GM21723 (cell line): Measurements from ENCODE around the gene GPR173.

Experiments used
- ATAC-seq: cut with Tn5 transposase; IDR thresholded peaks from one replicate; pipeline ENCODE4 v1.9.1; 2021; ENCODE audit warnings: mild to moderate bottlenecking, moderate library complexity; ENCODE audit not compliant: unreplicated experiment

GPR173 gene, protein sequence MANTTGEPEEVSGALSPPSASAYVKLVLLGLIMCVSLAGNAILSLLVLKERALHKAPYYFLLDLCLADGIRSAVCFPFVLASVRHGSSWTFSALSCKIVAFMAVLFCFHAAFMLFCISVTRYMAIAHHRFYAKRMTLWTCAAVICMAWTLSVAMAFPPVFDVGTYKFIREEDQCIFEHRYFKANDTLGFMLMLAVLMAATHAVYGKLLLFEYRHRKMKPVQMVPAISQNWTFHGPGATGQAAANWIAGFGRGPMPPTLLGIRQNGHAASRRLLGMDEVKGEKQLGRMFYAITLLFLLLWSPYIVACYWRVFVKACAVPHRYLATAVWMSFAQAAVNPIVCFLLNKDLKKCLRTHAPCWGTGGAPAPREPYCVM

DNA sequence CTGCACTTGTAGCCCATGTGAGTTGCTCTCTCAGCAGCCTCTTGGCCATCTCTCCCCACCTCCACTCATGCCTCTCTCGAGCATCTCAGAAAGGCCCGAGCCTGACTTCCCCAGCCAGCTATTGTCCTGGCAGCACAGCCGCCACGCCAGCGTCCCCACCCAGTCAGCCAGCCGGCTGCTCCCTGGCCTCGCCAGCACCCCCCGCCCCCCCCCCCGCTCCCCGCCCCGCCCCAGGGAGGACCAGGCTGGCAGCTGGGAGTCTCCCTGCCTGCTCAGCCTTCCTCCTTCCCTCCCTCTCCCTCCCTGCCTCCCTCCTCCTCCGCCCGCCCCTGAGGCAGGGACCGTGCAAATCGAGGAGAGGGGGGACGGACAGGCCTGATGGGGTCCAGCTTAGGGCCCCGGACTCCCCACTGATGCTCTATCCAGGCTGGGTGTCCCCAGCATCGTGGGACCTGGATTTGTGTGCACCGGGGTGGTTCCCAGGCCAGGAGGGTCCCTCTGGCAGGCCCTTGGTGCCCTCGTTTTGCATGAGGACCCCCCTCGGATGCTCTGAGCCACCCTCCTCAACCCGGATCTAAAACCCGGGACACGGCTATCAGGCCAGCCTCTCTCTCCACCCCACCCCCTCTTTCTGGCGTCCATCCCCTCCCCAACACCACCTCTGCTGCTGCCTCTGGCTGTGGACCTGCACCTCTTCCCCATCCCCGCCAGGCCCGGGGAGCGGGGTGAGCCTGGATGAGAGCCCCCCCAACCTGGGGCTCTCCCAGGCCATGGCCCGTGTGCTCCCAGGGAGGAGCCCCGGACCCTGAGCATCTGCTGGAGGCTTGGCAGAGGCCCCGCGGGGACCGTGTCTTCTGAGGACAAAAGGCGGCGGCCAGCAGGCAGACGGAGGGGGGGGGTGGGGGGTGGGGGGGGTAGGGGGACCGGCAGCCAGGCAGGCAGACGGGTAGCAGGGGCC, at the start of gene GPR173:
GPR173 (plus strand) TSS at position 621 of the 958 bp plus-strand sequence. CDS start 27,833 bp downstream, outside the sequence.
- ATAC-seq, result no peak

DNA sequence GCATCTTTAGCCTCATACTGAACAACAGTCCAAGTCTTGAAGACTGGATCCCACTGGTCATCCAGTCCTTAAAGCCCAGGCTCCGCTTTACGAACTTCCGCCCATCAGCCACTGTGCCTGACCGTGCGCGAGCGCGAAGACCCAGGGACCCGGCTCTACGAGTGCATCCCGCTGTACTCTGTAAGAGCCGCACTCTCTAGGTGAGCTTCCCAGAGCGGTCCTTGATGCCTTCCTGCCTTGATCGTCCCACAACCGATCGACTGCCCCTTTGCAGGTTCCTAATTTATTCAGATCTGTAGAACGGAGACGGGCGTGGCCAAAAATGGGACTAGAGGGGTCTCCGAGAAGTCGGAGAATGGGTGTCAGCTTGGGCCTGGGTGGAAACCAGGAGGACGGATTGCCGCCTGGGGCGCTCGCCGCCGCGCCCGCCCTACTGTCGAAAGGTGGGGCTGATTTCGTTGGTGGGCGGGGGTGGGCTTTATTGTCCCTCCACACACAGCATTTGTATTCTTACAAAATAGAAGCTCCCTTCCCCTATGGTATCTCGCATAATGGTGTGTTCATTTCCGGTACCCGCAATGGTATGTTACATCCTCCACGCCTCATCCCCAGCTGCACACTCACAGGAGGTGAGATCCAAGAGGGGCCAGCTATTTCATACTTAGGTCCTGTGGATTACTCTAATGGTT, 48.0 kb upstream of the GPR173 start:
- no peak for ATAC-seq

DNA sequence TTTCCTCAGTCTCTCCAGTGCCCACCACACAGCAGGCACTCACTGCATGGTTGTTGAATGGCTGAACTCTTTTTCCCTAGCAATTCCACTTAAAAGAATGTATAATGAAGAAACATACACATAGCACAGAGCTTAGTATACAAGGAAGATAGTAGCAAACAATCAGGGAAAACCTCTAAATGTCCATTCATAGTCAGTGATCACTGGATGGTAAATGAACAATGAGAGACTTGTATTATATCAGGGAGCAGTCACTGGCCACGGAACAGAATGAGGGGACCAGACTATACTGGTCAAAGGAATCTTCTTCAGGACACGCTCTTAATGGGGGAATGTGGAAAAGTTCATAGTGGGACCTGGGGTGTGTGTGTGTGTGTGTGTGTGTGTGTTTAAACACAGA, 46.6 kb upstream of the GPR173 start:
- ATAC-seq, result no peak

DNA sequence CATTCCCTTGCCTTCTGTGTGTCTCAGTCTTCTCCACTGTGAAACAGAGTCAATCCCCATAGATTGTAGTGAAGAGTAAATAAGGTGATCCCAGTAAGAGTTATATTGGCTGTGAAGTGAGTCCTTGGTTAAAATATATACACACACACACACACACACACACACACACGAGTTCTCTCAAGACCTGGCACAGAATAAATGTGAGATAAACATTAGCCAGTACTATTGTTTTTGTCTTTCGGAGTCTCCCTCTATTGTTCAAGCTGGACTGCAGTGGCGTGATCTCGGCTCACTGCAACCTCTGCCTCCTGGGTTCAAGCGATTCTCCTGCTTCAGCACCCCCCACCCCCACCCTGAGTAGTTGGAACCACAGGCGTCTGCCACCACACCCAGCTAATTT, 45.5 kb upstream of the GPR173 start:
- ATAC-seq, result no peak

DNA sequence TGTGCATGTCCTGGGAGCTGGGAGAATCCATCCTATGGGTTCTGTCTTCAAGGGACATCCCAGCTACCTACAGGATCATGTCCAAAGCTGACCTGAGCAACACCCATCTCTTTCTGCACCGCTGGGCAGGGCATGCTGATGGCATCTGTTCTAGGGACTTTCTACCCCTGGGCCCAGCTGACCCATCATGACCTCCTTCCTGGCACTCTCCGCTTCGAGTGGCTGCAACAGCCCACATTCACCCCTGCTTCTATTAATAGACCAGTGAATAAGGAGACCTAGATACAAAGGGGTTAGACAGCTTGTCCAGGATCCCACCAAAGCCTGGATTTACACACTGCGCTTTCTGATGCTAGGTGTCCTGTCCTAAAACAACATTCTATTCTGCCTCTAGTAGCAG, 44.6 kb upstream of the GPR173 start:
- ATAC-seq, result no peak

DNA sequence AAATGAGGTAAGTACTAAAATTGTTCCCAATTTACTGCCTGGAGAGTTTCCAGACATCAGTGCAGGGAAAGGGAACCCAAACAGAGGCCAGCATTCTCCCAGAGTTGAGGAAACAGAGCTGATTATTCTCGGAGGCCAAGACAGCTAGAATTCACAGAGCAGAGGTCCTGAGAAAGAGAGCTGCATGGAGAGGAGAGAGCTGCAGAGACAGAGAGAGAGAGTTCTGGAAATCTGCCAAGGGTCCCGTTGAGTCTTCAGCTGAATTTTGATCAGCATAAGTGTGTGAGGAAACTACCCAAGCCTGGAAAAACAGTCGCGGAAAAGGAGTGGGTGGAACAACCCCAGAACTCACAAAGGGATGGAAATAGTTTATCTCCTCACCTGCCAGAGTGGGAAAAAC, 43.8 kb upstream of the GPR173 start:
- no peak for ATAC-seq

DNA sequence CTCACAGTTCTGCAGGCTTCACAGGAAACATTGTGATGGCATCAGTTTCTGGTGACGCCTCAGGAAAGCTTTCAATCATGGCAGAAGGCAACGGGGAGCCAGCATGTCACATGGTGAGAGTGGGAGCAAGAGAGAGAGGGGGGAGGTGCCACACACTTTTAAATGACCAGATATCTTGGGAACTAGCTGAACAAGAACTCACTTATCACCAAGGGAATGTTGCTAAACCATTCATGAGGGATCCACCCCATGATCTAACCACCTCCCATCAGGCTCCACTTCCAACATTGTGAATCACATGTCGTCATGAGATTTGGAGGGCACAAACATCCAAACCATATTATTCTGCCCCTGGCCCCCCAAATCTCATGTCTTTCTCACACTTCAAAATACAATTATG, 43.3 kb upstream of the GPR173 start:
- ATAC-seq, result no peak

DNA sequence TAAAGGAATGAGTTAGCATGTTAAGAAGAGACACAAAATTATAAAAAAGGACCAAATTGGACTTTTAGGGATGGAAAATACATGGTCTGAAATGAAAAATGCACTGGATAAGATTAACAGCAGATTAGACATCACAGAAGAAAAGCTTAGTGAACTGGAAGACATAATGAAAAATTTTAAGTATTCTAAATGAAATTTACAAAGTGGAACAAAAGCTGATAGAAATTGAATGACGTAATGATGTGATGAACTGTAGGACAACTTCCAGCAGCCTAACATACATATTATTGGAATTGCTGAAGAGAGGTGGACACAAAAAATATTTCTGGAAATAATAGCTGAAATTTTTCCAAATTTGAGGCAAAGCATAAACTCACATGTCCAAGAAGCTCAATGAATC, 39.6 kb upstream of the GPR173 start:
- ATAC-seq, result no peak

DNA sequence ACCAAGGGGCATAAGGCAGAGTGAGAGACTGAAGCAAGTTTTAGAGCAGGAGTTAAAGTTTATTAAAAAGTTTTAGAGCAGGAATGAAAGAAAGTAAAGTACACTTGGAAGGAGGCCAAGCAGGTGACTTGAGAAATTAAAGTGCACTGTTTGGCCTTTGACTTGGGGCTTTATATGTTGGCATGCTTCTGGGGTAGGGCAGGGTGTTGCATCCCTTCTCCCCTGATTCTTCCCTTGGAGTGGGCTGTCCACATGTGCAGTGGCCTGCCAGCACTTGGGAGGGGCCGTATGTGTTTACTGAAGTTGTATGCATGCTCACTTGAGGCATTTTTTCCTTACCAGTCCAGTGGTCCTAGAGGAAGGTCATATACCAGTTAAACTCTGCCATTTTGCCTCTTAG, 35.3 kb upstream of the GPR173 start:
- no peak for ATAC-seq

DNA sequence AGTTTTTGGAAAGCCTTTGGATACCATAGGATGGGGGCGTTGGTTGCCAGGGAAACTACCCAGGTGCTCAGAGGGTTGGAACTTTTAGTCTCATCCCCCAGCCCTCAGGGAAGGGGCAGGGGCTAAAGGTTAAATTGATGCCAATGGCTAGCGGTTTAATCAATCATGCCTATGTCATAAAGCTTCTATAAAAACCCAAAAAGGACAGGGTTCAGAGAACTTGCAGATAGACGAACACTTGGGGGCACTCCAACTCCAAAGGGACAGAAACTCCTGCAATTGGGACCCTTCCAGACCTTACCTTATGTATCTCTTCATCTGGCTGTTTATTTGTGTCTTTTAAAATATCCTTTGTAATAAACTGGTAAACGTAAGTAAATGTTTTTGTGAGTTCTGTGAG, 30.0 kb upstream of the GPR173 start:
- no peak for ATAC-seq

DNA sequence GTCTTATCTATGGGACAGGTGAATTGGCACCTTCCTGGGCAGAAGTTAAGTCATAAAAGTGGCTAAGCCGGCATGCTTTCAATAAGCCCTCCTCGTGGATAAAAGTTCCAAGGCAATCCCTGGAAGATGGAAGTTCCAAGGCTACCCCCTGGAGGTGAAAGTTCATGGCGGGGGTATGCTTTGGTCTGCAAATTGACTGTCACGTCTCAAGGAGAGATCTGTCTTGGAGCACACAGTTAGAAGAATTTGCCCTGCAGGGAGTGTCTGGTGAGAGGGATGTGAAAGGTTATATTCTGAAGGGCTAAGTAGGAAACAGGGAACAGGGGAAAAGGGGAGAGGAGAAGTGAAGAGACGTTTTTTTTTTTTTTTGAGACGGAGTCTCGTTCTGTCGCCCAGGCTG, 26.2 kb upstream of the GPR173 start:
- ATAC-seq, result no peak

DNA sequence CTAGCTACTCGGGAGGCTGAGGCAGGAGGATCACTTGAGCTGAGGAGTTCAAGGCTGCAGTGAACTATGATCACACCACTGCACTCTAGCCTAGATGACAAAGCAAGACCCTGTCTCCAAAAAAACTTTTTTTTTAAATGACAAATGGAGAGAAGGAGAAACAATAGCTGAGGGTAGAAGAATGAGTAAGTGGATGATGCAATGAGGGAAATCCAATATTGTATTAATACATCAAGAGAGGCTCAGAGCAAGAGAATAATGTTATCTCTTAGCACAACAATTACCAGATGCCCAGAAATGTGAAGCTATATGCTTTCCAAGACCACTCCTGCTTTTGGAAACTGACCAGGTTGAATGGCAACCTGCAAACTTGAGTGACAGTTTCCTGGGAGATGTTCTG, 19.9 kb upstream of the GPR173 start:
- ATAC-seq, result no peak

DNA sequence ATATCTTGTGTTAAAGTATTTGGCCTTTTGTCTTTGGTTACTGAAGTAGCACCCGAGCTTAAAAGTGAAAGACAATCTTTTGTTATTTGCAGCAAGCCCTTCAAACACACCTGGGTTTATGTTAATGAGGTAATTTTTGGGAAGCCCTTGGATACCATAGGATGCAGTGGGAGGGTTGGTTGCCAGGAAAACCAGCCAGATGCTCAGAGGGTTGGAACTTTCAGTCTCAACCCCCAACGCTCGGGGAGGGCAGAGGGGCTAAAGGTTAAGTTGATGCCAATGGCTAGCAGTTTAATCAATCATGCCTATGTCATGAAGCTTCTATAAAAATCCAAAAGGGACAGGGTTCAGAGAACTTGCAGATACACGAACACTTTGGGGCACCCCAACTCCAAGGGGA, 17.2 kb upstream of the GPR173 start:
- no peak for ATAC-seq

DNA sequence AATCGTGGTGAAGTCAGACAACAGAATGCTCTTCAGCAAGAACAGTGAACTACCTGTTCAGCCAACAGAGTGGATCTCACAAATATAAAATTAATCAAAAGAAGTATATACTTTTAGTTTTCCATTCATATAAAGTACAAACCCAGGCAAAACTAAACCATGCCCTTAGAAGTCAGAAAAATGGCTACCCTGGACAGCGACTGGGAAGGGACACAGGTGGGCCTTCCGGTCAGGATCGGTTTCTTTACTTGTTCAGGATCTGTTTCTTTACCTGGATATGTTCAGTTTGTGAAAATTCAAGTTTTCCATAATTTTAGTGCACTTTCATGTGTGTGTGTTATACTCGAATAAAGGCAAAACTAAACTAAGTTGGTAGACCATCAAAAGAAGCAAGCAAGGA, 12.4 kb upstream of the GPR173 start:
- ATAC-seq, result no peak

DNA sequence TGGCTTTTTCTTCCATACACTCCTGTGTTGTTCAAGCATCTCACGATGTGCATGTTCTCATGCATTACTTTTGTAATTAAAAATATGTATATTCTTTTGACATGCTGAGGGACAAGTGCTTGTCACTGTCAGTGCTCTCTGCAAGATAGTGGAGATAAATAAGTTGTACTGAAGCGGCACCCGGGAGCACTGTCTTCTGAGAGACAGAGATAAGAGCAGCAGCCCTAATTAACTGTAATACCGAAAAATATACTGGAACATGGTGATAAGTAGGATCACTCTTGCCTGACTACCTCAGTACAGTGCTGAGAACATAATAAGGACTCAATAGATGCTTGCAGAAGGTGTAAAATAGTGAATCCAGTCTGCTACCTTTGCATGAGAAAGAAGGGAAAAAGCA, 9.4 kb upstream of the GPR173 start:
- ATAC-seq, result no peak

DNA sequence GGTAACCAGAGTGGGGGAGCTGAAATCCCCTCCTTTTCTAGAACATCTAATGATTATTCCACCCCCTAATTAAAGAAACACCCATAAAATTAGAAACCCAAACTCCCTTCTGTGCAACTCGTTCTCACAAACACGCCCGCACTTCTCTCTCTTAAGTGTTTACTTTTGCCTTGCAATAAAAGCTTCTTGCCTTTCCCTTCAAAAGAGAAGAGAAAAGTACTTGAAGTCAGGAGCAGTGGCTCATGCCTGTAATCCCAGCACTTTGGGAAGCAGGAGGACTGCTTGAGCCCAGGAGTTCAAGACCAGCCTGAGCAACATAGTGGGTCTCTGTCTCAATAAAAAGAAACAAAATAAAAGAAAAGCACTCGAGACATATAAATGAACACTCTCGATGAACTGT, 3.6 kb upstream of the GPR173 start:
- no peak for ATAC-seq

DNA sequence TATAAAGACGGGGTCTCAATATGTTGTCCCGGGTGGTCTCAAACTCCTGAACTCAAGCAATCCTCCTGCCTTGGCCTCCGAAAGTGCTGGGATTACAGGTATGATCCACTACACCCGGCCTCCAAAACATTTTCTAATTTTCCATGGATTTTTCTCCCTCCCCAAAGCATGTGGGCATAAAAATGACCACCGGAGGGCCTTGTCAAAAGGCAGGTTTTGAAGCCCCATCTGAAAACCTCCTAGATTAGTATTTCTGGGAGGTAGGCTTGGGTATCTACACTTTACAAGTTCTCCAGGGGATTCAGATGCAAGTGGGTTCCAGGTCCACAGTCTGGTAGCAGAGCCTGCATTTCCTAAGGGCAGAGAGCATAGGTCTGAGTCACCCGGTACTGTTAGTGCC, 1.4 kb upstream of the GPR173 start:
- no peak for ATAC-seq

DNA sequence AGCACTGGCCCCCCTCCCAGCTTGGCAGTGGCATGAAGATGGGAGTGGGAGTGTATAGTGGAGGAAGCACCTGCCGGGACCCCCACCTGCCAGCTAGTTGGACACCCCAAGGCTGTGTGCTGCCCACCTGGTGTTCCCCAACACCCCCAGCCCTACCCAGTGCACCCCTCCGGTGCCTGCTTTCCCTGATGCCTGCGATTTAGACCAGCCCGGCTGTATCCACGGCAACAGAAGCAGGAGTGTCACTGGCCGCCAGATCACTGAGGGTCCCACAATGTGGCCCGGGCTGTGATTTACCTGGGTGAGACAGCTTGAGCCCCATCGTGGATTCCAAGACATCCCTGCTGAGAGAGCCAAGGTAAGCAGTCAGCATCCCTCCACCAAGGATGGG, 533 bp downstream of the GPR173 start:
- no peak for ATAC-seq

DNA sequence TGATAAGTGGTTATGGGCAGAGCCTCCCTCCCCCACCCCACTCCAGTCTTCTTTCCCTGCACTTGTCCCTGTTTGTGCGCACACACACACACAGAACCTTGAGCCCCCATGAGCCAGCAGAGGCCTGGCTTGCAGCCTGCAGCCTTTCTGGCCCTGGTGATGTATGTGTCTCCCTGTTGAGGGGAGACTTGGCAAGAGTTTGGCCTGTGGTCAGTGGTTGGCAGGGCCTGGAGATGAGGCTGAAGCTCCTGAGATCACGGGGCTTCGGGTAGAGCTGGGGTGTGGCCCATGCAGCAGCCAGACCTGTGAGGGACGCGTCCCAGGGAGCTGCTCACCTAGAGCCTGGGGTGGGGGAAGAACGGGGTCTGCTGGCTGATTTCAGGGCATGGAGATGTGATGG, 2.3 kb downstream of the GPR173 start:
- ATAC-seq, result no peak

DNA sequence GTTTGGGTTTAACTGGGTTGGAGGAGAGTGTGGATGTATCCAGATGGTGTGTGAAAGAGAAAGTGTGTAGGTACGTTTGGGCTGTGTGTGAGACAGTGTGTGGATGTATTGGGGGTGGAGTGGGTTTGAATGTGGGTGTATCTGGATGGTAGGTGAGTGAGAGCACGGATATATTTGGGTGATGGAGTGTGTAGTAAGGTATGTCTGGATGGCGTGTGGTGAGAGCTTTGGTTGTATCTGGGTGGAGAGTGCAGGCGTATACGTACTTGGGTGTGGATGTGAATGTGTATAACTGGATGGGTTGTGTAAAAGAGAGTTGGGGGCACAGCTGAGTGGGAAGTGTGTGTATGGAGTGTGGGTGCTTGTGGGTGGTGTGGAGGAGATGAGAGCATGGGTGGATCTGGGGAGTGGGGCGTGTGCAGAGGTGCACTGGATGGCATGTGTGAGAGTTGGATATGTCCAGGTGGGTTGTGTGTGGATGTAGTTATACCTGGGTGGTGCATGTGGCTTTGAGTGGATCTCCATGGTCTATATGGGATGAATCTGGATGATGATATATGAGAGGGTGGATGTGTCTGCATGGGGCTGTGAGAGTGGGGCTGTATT, 6.8 kb downstream of the GPR173 start:
- no peak for ATAC-seq

DNA sequence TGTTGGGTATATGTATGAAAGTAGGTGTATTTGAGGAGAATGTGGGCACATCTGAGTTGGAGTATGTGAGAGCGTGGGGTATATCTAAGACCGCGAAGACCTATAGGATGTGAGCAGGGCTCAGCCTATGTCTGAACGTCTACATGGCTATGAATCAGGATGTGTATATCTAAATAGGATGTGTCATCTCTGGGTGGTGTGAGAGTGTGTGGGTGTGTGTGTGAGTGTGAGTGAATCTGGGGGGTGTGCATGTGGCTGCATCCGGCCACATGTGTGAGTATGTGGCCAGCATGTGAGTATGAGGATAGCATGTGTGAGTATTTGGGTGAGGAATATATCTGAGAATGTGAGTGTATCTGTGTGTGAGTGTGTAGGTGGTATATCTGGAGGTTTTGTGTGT, 7.7 kb downstream of the GPR173 start:
- no peak for ATAC-seq
